CD4-positive, alpha-beta memory T cell (primary cell): ENCODE measurements around the gene FAM24A. TPM values are rescaled to one million over a fixed set of nuclear protein-coding genes. Genes with fewer than 3 reads are reported as not detected.

Experiments used
- CTCF ChIA-PET: fragments of 350-600 bp; sonication (Branson Sonifier 250); formaldehyde crosslinking; loops from one replicate; lab custom pipeline; 2021; ENCODE audit warnings: inconsistent platforms; ENCODE audit not compliant: partially characterized antibody; lab: Charles Lee
- POLR2A ChIA-PET: fragments of 350-600 bp; sonication (Branson Sonifier 250); formaldehyde crosslinking; loops from one replicate; lab custom pipeline; 2021; ENCODE audit not compliant: partially characterized antibody; lab: Charles Lee
- DNase-seq, 5 donors: peaks; one replicate each; pipeline versions ENCODE4 v3.0.0 to v3.0.0-alpha.2; 2020 to 2022; ENCODE audit warnings: mixed read lengths in 1 of 5
- H3K27ac ChIP-seq: one replicate; pipeline ENCODE4 v1.7.0; 2013; ENCODE audit warnings: low read depth, low read length
- H3K27me3 ChIP-seq: 2 replicates; pipeline ENCODE4 v1.7.0; 2013; ENCODE audit warnings: mild to moderate bottlenecking, low read length, moderate library complexity; ENCODE audit not compliant: insufficient read depth
- H3K36me3 ChIP-seq: 2 replicates; pipeline ENCODE4 v1.7.0; 2013; ENCODE audit warnings: mild to moderate bottlenecking, low read length, moderate library complexity; ENCODE audit not compliant: insufficient read depth
- H3K4me1 ChIP-seq: 2 replicates; pipeline ENCODE4 v1.7.0; 2013; ENCODE audit warnings: mild to moderate bottlenecking, low read length, moderate library complexity; ENCODE audit not compliant: insufficient read depth
- H3K4me3 ChIP-seq, 2 donors: one replicate each; pipeline ENCODE4 v1.7.0; 2013; ENCODE audit warnings: low read length in 2 of 2, mild to moderate bottlenecking in 1 of 2
- H3K9me3 ChIP-seq, 2 donors: one replicate each; pipeline ENCODE4 v1.7.0; 2013; ENCODE audit warnings: low read length in 2 of 2, control low read depth in 1 of 2; ENCODE audit not compliant: control insufficient read depth in 1 of 2
- H3K27ac Mint-ChIP-seq, 7 donors: one replicate each; pipeline ENCODE4 v1.8.0; 2020 to 2021; ENCODE audit warnings: mixed read lengths in 7 of 7, mild to moderate bottlenecking in 6 of 7, inconsistent platforms in 3 of 7, moderate library complexity in 3 of 7
- H3K27me3 Mint-ChIP-seq, 2 donors: one replicate each; pipeline ENCODE4 v1.8.0; 2020 to 2021; ENCODE audit warnings: mixed read lengths in 2 of 2
- H3K36me3 Mint-ChIP-seq, 2 donors: one replicate each; pipeline ENCODE4 v1.8.0; 2020 to 2021; ENCODE audit warnings: mixed read lengths in 2 of 2, inconsistent platforms in 1 of 2, mild to moderate bottlenecking in 1 of 2
- H3K4me1 Mint-ChIP-seq, 4 donors: one replicate each; pipeline ENCODE4 v1.8.0; 2020 to 2021; ENCODE audit warnings: mixed read lengths in 4 of 4, mild to moderate bottlenecking in 1 of 4
- H3K4me3 Mint-ChIP-seq, 8 donors: one replicate each; pipeline ENCODE4 v1.8.0; 2020 to 2021; ENCODE audit warnings: mixed read lengths in 8 of 8, mild to moderate bottlenecking in 7 of 8, moderate library complexity in 6 of 8, inconsistent platforms in 3 of 8
- H3K9me3 Mint-ChIP-seq, 8 donors: one replicate each; pipeline ENCODE4 v1.8.0; 2020 to 2021; ENCODE audit warnings: mixed read lengths in 8 of 8, mild to moderate bottlenecking in 5 of 8, inconsistent platforms in 3 of 8, moderate library complexity in 1 of 8
- intact Hi-C: fragments of 100-400 bp; cut with micrococcal nuclease; formaldehyde crosslinking; loops from one replicate; pipeline ENCODE4 v1.15.1; 2023
- polyA plus RNA-seq, 2 donors: library from polyadenylated mRNA; unstranded; fragments of 300-500 nt; fragmentation: Illumina TruSeq; gene quantifications; one replicate each; pipeline ENCODE4 v1.2.3, GENCODE V29; 2021
- total RNA-seq, 2 experiments: library from RNA; stranded (reverse); gene quantifications; one replicate each; pipeline ENCODE4 v1.2.3, GENCODE V29; 2021

The FAM24A gene
- total and polyA plus RNA-seq, 4 experiments from 2014 or later = not detected

DNA sequence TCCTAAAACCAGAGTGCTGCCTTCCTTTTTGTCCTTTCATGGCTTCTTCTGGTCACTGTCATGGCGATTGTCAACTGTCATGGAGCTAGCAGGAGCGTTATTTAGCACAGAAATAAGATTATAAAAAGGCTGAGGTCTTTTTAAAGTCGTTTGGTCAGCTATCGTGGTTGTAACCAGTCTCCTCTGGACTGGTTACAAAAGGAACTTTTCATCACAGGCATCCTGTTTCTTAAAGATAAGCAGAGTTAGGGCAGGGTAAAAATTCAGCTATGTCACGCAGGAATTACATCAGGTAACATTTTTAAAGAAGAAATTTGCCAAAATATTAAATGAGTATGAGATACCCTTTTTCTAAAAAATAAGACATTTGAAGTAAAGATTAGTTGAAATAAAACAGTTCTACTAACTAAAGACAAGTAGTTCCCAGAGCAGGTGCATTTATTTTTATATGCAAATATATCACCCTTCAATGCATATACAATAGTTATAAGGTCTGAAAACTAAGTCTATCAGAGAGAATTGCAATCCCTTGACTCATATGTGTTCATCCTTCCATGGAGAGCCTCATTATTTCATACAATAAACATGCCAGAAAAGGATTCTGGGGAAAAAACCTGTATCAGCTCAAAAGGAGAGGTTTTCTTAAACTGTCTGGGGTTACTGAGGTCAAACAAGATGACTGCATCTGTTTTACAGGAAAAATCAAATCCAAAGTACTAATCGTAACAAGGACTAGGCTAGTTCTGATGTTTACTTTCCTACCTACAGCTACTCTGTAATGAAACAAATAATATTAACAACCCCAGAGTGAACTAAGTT lies 20.9 kb downstream of the FAM24A start:
- Mint-ChIP-seq H3K27me3 (no peaks in the 10 kb centered on the region), H3K36me3 (peaks cover 12 to 15% of the 10 kb centered on the region in 2 donors), H3K27ac (no peak overlapping the region), H3K4me3 (no peak overlapping the region), H3K4me1 (peaks cover 0 to 3% (median under 1%) of the 10 kb centered on the region in 4 donors), H3K9me3 (no peaks in the 10 kb centered on the region)
- DNase-seq = no peak
- ChIA-PET CTCF (no interaction called here), POLR2A (no interaction called here)
- no peaks in the 10 kb centered on the region for H3K9me3 ChIP-seq
- no peaks in the 10 kb centered on the region for H3K27me3 ChIP-seq
- H3K4me1 ChIP-seq = no peaks in the 10 kb centered on the region
- no peak overlapping the region for H3K27ac ChIP-seq
- no peaks in the 10 kb centered on the region for H3K36me3 ChIP-seq
- H3K4me3 ChIP-seq = no peak overlapping the region
- intact Hi-C loops = no loop called here

DNA sequence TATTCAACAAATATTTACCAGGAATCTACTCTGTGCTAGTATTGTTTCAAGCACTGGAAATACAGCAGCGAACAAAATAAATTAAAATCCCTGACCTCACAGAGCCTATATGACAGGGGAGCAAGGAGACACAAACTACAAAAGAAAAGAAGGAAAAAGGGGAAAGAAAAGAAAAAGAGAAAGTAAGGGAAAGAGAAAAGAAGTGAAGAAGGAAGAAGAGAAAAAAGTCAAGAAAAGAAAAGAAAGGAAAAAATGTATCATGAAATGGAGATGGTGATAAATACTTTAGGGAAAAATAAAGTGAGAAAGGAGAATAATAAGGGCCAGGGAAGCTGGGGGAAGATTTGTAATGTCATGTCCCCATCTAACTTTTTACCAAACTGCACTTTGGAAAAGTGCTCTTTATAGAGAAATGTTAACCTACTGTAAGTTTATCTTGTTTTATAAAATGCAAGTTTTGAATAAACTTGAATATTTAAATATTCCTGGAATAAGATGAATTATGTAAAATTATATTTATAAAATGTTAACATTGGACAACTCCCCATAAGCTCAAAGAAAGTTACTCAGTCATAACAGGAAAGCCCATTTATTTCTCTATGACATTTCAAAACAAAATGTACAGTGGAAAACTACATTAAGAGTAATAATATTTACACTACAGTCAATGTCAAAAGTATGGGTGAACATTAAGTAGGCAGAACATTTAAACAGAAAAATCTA lies 28.9 kb downstream of the FAM24A start:
- Mint-ChIP-seq H3K4me1 (peaks cover 0 to 7% (median 3%) of the 10 kb centered on the region in 4 donors), H3K36me3 (peaks cover 44 to 47% of the 10 kb centered on the region in 2 donors), H3K27me3 (no peaks in the 10 kb centered on the region), H3K27ac (peak overlapping the region in 1 of 7 donors; percentile 49), H3K9me3 (no peaks in the 10 kb centered on the region), H3K4me3 (no peak overlapping the region)
- no peak for DNase-seq
- Histone ChIP-seq H3K9me3 (no peaks in the 10 kb centered on the region), H3K4me3 (no peak overlapping the region), H3K27ac (no peak overlapping the region), H3K4me1 (no peaks in the 10 kb centered on the region), H3K36me3 (peaks cover 7% of the 10 kb centered on the region), H3K27me3 (no peaks in the 10 kb centered on the region)
- ChIA-PET POLR2A (no interaction called here), CTCF (interaction anchor here (1.1 kb wide), 1 partner anchor 9 kb away, joined by 3 read pairs; no protein-coding TSS in a partner anchor)
- intact Hi-C loops = no loop called here

DNA sequence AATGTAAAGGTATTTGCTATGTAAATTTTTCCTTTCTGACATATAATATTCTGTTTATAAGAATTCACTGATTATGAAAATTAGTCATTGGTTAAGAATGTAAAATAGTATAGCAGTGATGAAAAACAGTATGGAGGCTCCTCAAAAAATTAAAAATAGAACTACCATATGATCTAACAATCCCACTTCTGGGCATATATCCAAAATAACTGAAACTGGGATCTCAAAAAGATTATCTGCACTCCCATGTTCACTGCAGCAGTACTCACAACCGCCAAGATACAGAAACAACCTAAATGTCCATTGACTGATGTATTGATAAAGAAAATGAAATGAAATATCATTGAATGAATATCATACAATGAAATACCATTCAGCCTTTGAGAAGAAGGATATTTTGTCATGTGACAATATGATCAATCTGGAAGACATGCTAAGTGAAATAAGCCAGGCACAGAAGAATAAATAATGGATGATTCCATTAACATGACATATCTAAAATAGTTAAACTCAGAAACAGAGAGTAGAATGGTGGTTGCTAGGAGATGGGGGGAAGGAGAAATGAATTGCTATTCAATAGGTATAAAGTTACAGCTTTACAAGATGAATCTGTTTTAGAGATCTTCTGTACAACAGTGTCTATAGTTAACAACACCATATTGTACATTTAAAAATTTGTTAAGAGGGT lies 29.6 kb downstream of the FAM24A start:
- Histone ChIP-seq H3K4me3 (no peak overlapping the region), H3K4me1 (no peaks in the 10 kb centered on the region), H3K36me3 (peaks cover 7% of the 10 kb centered on the region), H3K27ac (no peak overlapping the region), H3K9me3 (no peaks in the 10 kb centered on the region), H3K27me3 (no peaks in the 10 kb centered on the region)
- intact Hi-C loops = no loop called here
- CTCF ChIA-PET = no interaction called here
- Mint-ChIP-seq H3K9me3 (no peaks in the 10 kb centered on the region), H3K4me1 (peaks cover 0 to 7% (median 3%) of the 10 kb centered on the region in 4 donors), H3K27me3 (no peaks in the 10 kb centered on the region), H3K27ac (no peak overlapping the region), H3K36me3 (peaks cover 42 to 45% of the 10 kb centered on the region in 2 donors), H3K4me3 (no peak overlapping the region)
- POLR2A ChIA-PET = interaction anchor here (0.8 kb wide), 1 partner anchor 14 kb away, joined by 3 read pairs; the partner anchor contains the start of gene C10orf88
- no peak for DNase-seq

DNA sequence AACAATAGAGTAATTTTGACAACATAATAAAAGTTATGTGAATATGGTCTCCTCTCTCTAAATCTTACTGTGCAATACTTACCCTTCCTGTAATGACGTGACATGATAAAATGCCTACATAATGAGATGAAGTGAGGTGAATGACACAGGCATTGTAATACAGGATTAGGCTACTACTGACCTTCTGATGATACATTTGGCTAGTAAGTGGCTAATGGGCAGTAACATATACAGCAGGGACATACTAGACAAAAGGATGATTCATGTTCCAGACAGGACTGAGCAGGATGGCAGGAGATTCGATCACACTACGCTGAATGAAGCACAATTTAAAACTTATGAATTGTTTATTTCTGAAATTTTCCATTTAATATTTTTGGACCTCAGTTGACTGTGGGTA lies 38.9 kb downstream of the FAM24A start:
- no peak for DNase-seq
- H3K27me3 Mint-ChIP-seq = no peaks in the 10 kb centered on the region
- ChIA-PET CTCF (interaction anchor here (1.4 kb wide), 1 partner anchor 31 kb away, joined by 4 read pairs; the partner anchor contains the start of gene PSTK), POLR2A (no interaction called here)
- peaks cover 39 to 44% of the 10 kb centered on the region in 2 donors for H3K36me3 Mint-ChIP-seq
- Histone ChIP-seq H3K36me3 (peaks cover 3% of the 10 kb centered on the region), H3K27ac (no peak overlapping the region), H3K4me3 (no peak overlapping the region), H3K27me3 (no peaks in the 10 kb centered on the region), H3K4me1 (peaks cover 20% of the 10 kb centered on the region), H3K9me3 (no peaks in the 10 kb centered on the region)
- H3K4me1 Mint-ChIP-seq = peaks cover 21 to 31% (median 27%) of the 10 kb centered on the region in 4 donors
- H3K9me3 Mint-ChIP-seq = peaks cover 0 to 7% (median 1%) of the 10 kb centered on the region in 8 donors
- intact Hi-C loops = no loop called here
- no peak overlapping the region for H3K4me3 Mint-ChIP-seq
- H3K27ac Mint-ChIP-seq = no peak overlapping the region

DNA sequence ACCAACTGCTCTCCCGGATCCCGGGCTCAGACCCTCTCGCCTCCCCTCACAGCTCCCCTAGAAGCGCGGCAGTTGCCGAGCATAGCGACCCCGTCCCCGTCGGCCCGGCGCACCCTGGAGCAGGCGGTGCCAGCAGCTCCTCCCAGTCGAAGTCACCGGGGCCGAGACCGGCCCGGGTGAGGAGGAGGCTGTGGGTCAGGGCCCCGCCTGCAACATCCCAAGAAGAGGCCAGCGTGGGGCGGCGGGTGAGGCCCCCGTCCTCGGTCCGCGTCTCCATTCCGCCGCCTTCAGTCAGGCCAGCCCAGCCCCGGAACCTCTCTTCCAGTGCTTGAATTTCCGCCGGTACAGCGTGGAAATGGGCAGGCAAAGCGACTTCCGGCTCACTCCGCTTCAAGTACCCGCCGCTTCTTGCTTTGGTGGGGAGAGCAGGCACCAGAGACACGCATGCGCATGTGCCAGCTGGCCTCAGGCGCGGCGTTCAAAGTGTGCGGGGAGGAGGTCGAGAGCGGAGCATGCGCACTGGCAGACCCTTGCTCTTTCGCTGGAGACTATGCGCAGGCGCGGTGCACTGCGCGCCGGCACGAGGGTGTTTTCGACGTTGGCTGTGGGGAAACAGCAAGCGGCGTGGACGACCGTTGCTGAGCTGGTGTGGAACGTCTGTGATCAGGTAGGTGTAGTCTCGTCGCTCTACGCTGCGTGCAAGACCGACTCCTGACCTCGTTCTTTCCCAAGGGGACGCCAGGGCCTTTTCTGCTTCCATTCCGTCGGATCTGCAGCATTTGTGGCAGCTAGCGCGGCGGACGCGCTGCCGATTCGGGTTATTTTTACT lies 43.7 kb downstream of the FAM24A start, which contains the start of gene C10orf88:
C10orf88 (minus strand) TSS at position 326 of the 829 bp plus-strand sequence; CDS start at position 277, 49 bp downstream.
- Histone ChIP-seq H3K9me3 (no peaks in the 10 kb centered on the region), H3K4me3 (peak within 1 kb of the TSS; percentile 47 to 73), H3K36me3 (no peaks in the 10 kb centered on the region), H3K27me3 (no peaks in the 10 kb centered on the region), H3K27ac (peak within 1 kb of the TSS; percentile 57), H3K4me1 (peaks cover 27% of the 10 kb centered on the region)
- H3K4me3 Mint-ChIP-seq = peak within 1 kb of the TSS; percentile 90 to 97 (median 92)
- H3K27ac Mint-ChIP-seq = peak within 1 kb of the TSS; percentile 87 to 98 (median 93)
- POLR2A ChIA-PET = interaction anchor here (0.6 to 2.2 kb wide), 13 partner anchors 9 to 1509 kb away, joined by 3 to 41 read pairs (median 5); partner anchors contain the start of genes ACADSB, BUB3, FAM24B and IKZF5
- CTCF ChIA-PET = interaction anchor here (1.2 to 5.8 kb wide), 4 partner anchors 26 to 1026 kb away, joined by 3 to 36 read pairs (median 3); partner anchors contain the start of genes IKZF5 and PSTK
- intact Hi-C loops = loop anchor here (1.0 to 10.0 kb wide), 6 partner anchors 26 to 579 kb away; partner anchors contain the start of genes BUB3, FAM24B, IKZF5 and PLEKHA1
- peaks cover 16% of the 10 kb centered on the region in 2 donors for H3K36me3 Mint-ChIP-seq
- DNase-seq = peak; percentile 95 to 98 (median 98)
- peaks cover 0 to 6% (median 1%) of the 10 kb centered on the region in 8 donors for H3K9me3 Mint-ChIP-seq
- H3K4me1 Mint-ChIP-seq = peaks cover 17 to 43% (median 33%) of the 10 kb centered on the region in 4 donors
- H3K27me3 Mint-ChIP-seq = peaks cover 0 to 2% of the 10 kb centered on the region in 2 donors

DNA sequence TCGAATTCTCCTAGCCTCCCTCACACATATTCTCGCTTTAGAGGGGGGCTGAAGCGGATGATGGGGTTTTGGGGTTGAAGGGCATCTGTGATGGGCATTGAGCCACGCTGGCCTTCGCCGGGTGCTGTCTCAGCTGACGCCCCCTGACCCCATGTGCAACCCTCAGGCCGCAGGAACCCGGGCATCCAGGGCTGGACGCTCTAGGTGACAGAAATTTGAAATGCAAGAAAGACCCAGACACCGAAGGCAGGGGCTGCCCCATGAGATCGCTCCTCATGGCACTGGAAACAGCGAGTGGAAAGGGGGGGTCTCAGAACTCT lies 44.3 kb downstream of the FAM24A start:
- intact Hi-C loops = loop anchor here (1.0 to 10.0 kb wide), 6 partner anchors 26 to 580 kb away; partner anchors contain the start of genes BUB3, FAM24B, IKZF5 and PLEKHA1
- Mint-ChIP-seq H3K27me3 (peaks cover 0 to 2% of the 10 kb centered on the region in 2 donors), H3K4me1 (peaks cover 17 to 43% (median 32%) of the 10 kb centered on the region in 4 donors), H3K9me3 (peaks cover 0 to 6% (median 1%) of the 10 kb centered on the region in 8 donors), H3K4me3 (peak overlapping the region in 7 of 8 donors; percentile 90 to 97 (median 91)), H3K27ac (peak overlapping the region in 3 of 7 donors; percentile 93 to 98 (median 97)), H3K36me3 (peaks cover 10 to 16% of the 10 kb centered on the region in 2 donors)
- DNase-seq = no peak
- Histone ChIP-seq H3K27me3 (no peaks in the 10 kb centered on the region), H3K4me3 (peak overlapping the region; percentile 26 to 73), H3K9me3 (no peaks in the 10 kb centered on the region), H3K36me3 (no peaks in the 10 kb centered on the region), H3K4me1 (peaks cover 27% of the 10 kb centered on the region), H3K27ac (no peak overlapping the region)
- POLR2A ChIA-PET = interaction anchor here (0.9 to 2.2 kb wide), 10 partner anchors 10 to 580 kb away, joined by 3 to 41 read pairs (median 6); partner anchors contain the start of genes ACADSB, BUB3, FAM24B and IKZF5
- CTCF ChIA-PET = interaction anchor here (1.2 to 5.8 kb wide), 4 partner anchors 25 to 1026 kb away, joined by 3 to 36 read pairs (median 3); partner anchors contain the start of genes IKZF5 and PSTK
